CD4-positive, alpha-beta T cell treated with Interleukin-17A for 4 hours (primary cell): Measurements from ENCODE around the gene TRIM67.
"Not testable (repeated sequence)": the region's sequence is repeated elsewhere in the genome, so short reads cannot be mapped to it uniquely, and the experiment has no call there.

Experiments
- DNase-seq: peaks from one replicate; pipeline ENCODE4 v3.0.0-alpha.2; 2020; ENCODE audit warnings: mixed read lengths

The TRIM67 gene

DNA sequence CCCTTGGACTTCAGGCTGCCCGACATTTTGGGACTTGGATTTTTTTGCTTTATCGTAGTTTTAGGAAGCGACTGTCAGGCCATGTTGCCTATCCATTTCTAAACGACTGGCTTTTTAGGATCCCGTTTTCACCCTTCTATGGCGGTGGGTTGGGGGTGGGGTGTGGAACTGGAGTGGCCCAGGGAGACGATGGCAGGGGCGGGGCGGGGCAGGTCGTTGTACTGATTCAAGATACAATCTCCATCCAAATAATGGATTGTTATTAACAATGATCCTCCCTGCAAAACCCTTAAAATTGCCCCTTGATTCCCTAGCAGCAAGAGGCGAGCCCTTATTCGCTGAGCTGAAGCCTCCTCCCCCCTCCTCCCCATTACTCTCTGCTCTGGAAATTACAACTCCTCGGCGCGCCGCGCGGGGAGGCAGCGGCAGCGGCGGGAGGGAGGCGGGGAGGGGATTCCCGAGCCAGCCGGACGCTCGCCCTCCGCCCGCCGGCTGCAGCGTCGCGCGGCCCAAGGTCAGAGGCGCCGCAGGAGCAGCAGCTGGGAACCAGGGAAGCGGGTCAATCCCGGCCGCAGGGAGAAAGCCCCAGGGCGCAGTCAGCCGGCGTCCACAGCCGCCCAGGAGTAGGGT, at the start of gene TRIM67:
TRIM67 (plus strand) TSS at position 392 of the 630 bp plus-strand sequence. CDS start 912 bp downstream, outside the sequence.
- DNase-seq = no peak

DNA sequence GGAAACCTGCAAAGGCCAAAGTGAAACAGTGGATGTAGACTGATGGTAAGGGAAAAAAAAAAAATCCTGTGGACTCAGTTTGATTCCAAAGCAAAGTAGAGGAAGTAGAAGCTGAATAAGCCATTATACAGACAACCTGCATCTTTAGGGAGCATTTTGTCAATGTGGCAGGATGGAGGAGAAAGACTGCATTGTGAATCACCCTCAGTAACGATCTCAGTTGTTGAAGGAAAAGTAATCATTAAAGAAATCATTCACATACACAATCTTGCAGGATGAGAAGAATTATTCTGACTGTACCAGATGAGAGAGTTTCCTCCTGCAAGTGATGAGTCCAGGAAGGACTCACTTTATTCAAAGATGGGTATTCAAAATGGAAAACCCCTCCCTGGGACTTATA, 45.1 kb upstream of the TRIM67 start:
- DNase-seq = no peak

DNA sequence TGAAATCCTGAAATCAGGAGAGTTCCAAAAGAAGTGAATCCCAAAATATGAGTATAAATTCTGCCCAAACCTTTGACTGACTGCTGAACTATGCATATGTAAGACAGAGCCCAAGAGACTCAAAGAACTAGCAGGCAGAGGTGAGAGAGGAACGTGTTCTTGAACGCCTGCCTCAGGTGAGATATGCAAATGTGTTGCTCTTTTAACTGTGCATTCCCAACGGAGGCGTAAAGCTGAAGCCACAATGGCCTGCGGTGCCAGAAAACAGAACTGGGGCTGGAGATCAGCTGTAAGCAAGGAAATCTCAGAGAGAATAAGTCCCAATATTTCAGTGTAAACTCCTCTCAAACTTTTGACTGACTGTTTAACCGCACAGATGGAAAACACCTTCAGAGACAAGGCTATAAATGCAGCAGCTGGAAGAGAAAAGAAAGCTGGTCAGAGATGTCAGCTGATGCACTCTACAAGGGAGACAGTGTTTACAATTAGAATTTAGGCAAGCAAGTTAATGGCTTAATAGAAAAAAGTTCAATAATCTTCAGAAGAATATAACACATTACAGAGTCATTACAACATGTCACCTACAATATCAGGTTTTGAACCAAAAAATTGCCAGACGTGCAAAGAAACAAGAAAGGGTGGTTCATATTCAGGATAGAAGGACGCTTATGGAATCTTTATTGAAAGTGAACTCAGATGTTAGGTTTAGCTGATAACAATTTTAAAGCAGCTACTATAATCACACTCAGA, 43.0 kb upstream of the TRIM67 start:
- DNase-seq = no peak

DNA sequence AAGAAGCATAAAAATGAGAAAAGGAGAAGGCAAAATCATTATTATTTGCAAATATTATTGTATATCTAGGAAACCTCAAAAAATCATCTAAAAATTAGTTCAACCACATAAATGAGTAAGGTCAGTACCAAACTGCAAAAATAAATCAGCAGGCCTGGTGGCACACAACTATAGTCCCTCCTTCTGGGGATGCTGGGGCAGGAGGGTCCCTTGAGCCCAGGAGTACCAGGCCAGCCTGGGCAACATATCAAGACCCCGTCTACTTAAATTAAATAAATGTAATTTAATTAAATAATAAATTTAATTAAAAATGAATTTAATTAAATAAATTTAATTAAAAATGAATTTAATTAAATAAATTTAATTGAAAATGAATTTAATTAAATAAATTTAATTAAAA, 40.3 kb upstream of the TRIM67 start:
- no peak for DNase-seq

DNA sequence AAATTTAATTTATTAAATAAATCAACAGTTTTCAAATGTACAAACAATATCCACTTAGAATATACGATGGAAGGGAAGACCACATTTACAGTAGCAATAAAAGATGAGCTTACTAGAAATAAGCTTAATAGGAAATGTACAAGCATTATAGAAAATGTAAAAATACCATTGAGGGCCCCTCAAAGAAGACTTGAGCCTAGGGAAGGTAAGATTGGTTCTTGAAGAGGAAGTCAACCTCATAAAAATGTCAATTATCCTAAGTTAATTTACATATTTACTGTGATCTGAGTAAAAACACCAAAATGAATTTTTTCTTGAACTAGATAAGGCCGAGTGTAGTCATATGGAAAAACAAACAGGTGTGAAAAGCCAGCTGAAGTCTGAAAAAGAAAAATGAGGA, 39.7 kb upstream of the TRIM67 start:
- DNase-seq = no peak

DNA sequence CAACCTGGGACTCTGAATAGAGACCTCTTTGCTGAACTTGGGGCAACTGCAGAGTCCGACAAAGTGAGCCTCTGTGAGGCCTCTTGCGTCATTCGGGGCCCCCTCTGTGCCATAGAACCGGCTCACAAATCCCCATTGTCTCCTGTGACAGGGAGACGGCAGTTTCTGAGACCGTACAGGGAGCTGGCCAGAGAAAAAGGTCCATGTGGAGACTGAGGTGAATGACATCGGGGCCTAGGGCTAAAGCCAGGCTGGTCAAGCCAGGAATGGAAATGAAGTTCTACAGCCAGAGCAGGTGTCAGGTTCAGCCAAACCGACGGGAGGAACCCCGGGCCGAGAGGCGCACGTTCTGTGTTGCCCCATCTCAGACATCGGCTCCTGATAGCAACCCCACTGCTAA, 37.1 kb upstream of the TRIM67 start:
- DNase-seq = no peak

DNA sequence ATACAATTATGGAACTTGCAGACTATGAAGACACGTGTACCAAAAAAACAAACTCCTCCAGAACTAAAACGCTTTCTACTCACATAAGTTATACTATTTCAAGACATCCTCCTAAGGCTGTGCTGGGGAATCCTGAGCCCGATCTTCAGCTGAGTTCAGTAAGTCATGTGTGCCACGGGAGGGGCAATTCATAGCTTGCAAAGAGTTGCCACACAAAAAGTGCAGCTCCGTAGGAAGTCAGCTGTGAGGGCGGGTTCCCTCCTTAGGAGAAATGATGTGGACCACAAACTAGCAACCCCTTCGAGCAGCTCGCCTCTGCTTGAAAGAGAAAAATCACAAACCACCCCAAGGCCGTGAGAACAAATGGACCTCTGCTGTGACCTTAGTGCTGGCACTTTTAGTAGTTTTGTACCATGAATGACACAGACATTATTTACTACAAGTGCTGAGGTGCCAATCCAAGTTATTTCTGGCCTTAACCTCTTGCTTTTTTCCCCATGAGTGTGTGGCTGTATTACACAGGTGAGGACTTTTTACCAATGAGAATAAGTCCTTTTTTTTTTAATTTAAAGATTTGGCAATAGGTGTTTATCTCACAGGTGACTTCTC, 35.8 kb upstream of the TRIM67 start:
- no peak for DNase-seq

DNA sequence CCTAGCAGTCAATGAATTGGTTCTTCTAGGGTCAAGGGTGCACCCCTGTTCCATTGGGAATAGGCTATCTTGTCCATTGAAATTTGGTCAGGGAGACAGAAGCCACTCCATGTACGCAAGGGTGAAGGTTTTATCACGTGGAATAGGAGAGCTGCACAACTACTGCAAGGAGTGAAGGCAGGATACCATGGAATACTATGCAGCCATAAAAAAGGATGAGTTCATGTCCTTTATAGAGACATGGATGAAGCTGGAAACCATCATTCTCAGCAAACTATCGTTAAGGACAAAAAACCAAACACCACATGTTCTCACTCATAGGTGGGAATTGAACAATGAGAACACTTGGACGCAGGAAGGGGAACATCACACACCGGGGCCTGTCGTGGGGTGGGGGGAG, 34.8 kb upstream of the TRIM67 start:
- DNase-seq = not testable (repeated sequence)

DNA sequence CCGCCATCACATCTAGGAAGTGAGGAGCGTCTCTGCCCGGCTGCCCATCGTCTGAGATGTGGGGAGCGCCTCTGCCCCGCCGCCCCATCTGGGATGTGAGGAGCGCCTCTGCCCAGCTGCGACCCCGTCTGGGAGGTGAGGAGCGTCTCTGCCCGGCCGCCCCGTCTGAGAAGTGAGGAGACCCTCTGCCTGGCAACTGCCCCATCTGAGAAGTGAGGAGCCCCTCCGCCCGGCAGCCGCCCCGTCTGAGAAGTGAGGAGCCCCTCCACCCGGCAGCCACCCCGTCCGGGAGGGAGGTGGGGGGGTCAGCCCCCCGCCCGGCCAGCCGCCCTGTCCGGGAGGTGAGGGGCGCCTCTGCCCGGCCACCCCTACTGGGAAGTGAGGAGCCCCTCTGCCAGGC, 33.4 kb upstream of the TRIM67 start:
- not testable (repeated sequence) for DNase-seq

DNA sequence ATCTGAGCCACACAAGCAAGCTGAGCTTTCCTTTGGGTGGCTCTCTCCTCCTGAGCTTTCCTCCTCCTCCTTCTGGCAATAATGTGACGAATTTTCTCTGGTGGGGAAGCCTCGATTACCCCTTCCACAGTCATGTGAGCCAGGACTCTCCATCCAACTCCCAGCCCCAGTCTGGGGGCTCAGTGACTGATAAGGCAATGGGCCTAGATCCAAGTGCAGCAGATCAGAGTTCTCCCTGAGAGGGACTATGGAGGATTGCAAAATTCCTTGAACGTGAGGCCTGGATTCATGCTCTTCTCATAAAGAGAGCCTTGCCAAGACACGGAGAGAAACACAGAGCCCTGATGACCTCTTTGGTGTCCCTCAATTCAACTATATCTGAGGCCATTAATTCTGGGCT, 31.3 kb upstream of the TRIM67 start:
- DNase-seq = no peak

DNA sequence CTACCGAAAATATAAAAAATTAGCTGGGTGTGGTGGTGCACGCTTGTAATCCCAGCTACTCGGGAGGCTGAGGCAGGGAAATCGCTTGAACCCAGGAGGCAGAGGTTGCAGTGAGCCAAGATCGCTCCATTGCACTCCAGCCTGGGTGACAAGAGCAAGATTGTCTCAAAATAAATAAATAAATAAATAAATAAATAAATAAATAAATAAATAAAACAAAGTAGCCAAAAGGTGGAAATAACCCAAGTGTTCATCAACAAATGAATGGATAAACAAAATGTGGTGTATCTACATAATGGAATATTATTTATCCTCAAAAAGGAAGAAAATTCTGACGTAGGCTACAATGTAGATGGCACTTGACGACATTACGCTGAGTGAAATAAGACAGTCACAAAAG, 29.3 kb upstream of the TRIM67 start:
- not testable (repeated sequence) for DNase-seq

DNA sequence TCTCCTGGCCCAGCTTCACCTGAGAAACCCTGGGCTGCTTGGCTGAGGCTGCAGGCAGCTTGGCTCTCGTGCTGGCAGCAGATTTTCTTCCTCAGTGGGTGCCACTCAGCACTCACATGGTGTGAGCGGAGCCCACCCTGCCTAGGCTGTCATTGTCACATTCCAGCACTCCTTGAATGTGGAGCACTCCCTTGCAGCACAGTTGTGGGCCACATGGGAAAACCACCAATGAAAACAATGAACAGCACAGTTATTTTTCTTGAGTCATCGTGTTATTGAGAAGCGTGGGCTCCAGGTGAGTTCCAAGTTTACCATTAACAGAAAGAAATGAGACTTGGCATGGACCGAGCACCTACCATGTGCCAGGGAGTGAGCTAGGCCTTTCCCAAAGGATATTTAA, 27.2 kb upstream of the TRIM67 start:
- DNase-seq = no peak

DNA sequence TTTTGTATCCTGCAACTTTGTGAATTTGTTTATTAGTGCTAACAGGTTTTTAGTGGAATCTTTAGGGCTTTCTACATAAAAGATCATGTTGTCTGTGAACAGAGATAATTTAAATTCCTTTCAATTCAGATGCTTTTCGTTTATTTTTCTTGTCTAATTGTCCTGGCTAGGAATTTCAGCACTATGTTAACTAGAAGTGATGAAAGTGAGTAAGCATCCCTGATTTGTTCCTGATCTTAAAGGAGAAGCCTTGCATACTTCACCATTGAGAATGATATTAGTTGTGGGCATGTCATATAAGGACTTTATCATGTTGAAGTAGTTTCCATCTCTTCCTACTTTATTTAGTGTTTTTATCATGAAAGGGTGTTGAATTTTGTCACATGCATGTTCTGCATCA, 23.6 kb upstream of the TRIM67 start:
- DNase-seq = no peak

DNA sequence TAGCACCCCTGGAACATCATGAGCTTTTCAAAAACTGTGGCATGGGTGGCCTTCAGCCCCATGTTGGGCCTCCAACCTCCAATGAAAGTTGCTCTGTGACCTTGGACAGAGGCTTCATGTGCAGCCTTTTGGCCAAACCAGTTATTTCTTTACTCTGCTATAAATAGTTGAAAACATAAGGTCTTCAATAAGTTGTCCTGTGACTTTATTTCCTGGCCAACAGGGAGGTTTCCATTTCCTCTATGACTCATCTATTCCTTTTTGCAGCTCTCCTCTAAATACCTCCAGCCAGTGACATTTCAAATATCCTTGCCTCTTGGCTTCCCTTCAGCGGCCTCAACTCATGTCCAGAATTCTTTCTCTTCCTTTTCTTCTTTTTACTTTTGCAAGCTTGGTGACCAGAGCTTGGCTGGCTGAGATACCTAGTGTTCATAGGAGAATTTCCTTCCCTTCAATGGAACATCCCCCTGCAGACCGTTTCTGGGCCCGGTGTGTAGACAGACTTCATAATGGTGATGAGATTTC, 22.7 kb upstream of the TRIM67 start:
- no peak for DNase-seq

DNA sequence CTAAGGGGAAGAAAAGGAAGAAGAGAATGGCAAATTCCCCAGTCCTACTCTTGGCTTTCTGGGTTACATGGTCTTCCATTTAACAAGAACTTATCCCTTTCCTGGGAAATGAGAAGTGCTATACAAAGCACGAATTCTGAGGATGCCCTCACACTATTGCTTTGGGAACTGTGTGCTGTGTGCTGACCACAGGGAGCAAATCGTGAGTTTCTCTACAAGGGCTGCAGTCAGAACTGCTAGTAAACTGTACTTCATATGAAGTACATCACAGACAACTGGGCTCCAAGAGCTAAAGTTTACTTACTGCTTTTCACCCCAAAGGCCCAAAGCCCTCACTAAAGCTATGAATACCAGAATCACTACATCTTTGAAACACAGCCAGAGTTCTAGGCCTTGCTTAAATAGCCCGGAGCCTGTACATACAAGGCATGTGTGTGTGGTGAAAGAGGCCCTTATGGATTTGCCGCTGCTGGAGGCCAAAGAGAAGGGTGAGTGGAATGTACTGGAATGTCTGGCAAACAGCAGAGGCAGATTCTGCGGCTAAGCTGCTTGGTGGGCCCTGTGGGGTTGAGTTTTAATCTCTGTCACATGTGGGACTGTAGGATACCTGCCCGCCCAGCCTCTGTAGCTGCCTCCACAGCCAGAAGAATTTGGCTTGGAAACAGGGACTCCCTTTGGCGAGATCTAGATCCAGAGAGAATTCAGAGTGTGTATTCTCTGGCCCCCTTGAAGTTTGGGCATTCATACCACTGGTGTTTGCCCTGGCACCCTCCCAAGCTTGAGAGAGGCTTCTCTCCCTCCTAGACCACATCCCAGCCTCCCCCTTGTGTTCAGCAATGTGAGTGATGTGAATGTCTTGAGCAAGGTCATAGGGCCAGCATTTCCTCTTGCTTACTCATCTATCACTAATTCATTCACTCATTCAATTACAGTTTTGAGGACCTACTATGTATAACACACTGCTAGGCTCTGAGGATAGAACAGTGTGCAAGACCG, 21.9 kb upstream of the TRIM67 start:
- DNase-seq = no peak

DNA sequence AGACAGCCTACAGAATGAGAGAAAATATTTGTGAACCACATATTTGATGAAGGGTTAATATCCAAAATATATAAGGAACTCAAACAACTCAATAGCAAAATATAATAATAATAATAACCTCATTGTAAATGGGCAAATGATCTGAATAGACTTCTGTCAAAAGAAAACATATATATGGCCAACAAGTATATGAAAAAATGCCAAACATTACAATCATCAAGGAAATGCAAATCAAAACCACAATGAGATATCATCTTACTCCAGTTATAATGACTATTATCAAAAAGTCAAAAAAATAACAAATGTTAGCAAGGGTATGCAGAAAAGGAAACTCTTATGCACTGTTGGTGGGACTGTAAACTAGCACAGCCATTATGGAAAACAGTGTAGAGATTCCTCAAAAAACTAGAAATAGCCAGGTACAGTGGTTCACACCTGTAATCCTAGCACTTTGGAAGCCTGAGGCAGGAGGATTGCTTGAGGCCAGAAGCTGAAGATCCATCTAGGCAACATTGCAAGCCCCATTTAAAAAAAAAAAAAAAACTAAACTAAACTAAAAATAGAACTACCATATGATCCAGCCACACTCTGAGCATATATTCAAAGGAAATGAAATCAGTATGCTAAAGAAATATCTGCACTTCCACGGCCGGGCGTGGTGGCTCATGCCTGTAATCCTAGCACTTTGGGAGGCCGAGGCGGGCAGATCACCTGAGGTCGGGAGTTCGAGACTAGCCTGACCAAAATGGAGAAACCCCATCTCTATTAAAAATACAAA, 17.3 kb upstream of the TRIM67 start:
- DNase-seq = no peak

DNA sequence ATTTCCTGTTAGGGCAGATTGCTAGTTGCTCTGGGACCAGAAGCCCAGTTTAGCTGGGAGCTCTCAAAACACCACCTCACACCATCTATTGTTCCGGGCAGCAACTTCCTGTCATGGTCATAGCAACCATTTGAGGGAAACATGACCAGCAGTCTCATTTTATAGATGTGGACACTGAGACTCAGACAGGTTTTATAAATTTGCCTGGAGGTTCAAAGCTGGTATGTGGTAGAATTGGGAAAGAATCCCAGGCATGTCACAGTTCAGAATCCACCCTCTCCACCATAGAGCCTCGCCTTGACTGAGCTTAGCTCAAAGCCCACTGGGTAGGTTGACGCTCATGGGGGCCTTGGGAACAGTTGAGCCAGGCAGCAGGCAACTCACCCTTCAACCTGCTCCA, 14.0 kb upstream of the TRIM67 start:
- no peak for DNase-seq

DNA sequence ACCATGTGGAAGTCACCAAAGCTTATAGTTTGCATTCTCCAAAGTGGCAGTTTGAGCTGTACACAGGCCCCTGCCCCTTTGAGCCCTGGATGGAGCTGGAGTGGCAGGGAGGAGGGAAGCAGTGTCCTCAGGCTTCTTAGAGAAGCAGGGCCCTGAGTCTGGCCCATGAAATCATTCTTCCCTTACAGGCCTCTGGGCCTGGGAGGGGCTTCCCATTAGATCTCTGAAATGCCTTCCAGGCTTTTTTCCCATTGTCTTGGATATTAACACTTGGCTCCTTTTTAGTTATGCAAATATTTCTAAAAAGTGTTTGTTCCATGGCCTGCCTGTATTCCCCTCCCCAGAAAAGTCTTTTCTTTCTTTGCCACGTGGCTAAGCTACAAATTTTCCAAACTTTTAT, 10.0 kb upstream of the TRIM67 start:
- no peak for DNase-seq

DNA sequence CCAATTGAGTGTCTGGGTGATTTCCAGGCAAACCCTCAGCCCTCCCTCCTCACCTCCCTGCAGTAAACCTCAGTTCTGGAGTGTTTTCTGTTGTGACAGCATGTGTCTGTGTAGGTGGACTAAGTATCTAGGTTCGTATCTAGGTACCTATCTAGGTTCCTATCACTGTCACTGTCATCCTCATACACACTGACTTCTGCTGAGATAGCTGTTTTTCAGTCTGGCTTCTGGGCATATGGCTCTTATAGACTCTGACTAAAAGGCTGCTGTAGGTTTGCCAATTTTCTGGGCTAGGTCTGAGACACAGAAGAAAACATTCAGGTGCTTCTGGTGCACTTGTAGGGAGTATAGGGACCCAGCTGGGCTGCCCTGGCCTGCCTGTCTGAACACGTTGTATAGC, 8.1 kb upstream of the TRIM67 start:
- DNase-seq = no peak

DNA sequence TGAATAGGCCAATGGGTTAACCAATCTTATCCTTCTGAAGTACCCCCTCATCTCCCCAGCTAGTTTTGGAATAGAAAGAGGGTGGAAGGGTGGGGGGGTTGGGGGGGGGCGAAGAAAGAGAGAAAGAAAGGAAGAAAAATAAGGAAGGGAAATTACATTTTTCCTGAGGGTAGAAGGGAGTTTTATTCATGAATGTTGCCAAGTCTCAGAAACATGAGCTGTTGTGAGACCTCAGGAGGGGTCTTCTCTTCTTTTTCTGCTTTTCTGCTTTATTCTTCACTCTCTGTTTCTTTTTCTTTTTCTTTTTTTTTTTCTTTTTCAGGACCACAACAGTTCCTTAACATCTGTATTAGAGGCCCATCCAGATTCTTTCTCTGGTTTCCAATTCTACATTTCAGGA, 6.0 kb upstream of the TRIM67 start:
- DNase-seq = no peak

DNA sequence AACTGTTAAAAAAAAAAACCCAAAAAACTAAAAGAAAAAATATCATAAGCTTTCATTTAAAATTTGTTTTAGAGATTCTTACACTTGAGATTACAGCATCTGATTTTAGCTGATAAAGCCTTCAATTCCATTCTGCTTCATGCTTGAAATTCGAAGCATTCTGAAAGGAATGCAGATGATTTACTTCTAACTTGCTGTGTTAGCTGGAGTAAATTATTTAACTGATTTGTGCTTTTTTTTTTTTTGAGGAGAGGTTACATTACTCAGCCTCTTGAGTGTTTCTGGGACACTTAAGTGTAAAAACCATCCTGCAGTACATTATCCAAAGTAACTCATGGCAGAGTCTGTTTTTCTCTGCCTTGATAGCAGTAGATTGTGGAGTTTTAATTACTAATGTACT, 4.5 kb upstream of the TRIM67 start:
- DNase-seq = no peak

DNA sequence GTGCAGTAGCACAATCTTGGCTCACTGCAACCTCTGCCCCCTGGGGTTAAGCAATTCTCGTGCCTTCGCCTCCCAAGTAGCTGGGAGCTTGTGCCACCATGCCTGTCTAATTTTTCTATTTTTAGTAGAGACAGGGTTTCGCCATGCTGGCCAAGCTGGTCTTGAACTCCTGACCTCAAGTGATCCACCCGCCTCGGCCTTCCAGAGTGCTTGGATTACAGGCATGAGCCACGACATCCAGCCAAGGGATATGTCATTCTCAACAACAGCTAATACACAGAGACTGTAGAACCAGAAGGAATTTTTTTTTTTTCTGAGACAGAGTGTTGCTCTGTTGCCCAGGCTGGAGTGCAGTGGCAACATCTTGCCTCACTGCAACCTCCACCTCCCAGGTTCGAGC, 3.7 kb upstream of the TRIM67 start:
- DNase-seq = not testable (repeated sequence)
